RWPE1 (cell line): ENCODE results near the gene HCN1.

Experiments used
- CTCF ChIA-PET: fragments of 350-600 bp; sonication (Branson Sonifier 250); formaldehyde crosslinking; extraction: SDS; loops from one replicate; lab custom pipeline; 2021; lab: Yijun Ruan, JAX
- POLR2A ChIA-PET: fragments of 400-600 bp; formaldehyde crosslinking; extraction: SDS; loops from one replicate; lab custom pipeline; 2020; ENCODE audit warnings: antibody characterized with exemption; ENCODE audit not compliant: low non-redundant PET; lab: Yijun Ruan, JAX
- DNase-seq: peaks from one replicate; pipeline ENCODE4 v3.0.0; 2012; ENCODE audit warnings: low spot score
- H3K27ac ChIP-seq: fragments of 450-650 bp; 2 replicates; pipeline ENCODE4 v1.5.1; 2017
- TF ChIP-seq, protein P1 (sequence below): fragments of 450-650 bp; conservative IDR thresholded peaks from 2 replicates; pipeline ENCODE4 v1.5.1; 2017; ENCODE audit warnings: low read depth, mild to moderate bottlenecking

Gene HCN1

GRCh38 chr5:45295231-45295630 lies 400.9 kb downstream of the HCN1 start:
- TF ChIP-seq, protein P1, sequence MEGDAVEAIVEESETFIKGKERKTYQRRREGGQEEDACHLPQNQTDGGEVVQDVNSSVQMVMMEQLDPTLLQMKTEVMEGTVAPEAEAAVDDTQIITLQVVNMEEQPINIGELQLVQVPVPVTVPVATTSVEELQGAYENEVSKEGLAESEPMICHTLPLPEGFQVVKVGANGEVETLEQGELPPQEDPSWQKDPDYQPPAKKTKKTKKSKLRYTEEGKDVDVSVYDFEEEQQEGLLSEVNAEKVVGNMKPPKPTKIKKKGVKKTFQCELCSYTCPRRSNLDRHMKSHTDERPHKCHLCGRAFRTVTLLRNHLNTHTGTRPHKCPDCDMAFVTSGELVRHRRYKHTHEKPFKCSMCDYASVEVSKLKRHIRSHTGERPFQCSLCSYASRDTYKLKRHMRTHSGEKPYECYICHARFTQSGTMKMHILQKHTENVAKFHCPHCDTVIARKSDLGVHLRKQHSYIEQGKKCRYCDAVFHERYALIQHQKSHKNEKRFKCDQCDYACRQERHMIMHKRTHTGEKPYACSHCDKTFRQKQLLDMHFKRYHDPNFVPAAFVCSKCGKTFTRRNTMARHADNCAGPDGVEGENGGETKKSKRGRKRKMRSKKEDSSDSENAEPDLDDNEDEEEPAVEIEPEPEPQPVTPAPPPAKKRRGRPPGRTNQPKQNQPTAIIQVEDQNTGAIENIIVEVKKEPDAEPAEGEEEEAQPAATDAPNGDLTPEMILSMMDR: no peak
- POLR2A ChIA-PET: no interaction called here
- CTCF ChIA-PET: no interaction called here
- no peak overlapping the region for H3K27ac ChIP-seq
- no peak for DNase-seq

- POLR2A ChIA-PET: no interaction called here
- no peak overlapping the region for H3K27ac ChIP-seq
- CTCF ChIA-PET: no interaction called here
- TF ChIP-seq, protein P1: no peak
- no peak for DNase-seq
These were observed 407.4 kb downstream of the HCN1 start for GRCh38 chr5:45288746-45289145.

DNA sequence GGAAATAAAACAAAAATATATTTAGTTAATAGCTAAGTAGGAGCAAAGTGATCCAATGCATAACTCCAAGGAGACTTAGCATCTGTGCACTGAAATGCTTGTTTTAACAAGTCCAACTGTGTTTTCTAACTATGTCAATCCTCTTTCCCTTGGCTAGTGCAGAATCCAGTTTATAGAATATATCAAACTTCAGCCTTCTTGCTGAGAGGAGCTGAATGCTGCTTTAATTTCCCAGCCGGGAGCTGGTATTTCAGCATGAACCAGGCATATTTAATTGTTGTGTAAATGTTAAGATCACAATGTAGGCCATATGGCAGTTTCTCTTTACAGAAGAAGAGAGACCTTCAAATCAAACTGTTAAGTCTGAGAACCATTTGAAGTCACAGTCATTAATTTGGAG lies 411.7 kb downstream of the HCN1 start:
- DNase-seq: no peak
- TF ChIP-seq, protein P1: no peak
- H3K27ac ChIP-seq: no peak overlapping the region
- POLR2A ChIA-PET: no interaction called here
- CTCF ChIA-PET: no interaction called here

DNA sequence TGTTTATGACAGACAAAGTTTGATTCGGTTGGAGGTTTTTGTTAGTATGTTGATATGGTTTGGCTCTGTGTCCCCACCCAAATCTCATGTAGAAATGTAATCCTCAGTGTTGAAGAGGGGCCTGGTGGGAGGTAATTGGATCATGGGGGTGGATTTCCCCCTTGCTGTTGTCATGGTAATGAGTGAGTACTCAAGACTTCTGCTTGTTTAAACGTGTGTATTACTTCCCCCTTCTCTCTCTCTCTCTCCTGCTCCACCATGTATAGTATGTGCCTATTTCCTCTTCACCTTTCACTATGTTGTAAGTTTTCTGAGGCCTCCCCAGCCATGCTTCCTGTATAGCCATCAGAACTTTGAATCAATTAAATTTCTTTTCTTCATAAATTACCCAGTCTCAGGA lies 415.1 kb downstream of the HCN1 start:
- TF ChIP-seq, protein P1: no peak
- ChIA-PET CTCF (no interaction called here), POLR2A (no interaction called here)
- no peak overlapping the region for H3K27ac ChIP-seq
- DNase-seq: no peak

GRCh38 chr5:45279109-45279508 lies 417.1 kb downstream of the HCN1 start:
- TF ChIP-seq, protein P1: no peak
- ChIA-PET POLR2A (no interaction called here), CTCF (interaction anchor here (0.7 to 0.8 kb wide), 2 partner anchors 88 to 162 kb away, joined by 3 read pairs; no protein-coding TSS in a partner anchor)

GRCh38 chr5:45277860-45278259 lies 418.3 kb downstream of the HCN1 start:
- TF ChIP-seq, protein P1: no peak
- DNase-seq: peak; percentile 2
- POLR2A ChIA-PET: no interaction called here
- CTCF ChIA-PET: no interaction called here
- H3K27ac ChIP-seq: no peak overlapping the region

More at GRCh38 chr5:45279109-45279508, 417.1 kb downstream of the HCN1 start:
- DNase-seq: no peak
- H3K27ac ChIP-seq: no peak overlapping the region
